Retinal pigment epithelial cell (primary cell): ENCODE results near the gene CCR3.
"Not testable (repeated sequence)": the region's sequence is repeated elsewhere in the genome, so short reads cannot be mapped to it uniquely, and the experiment has no call there.

ENCODE experiments used
- DNase-seq: peaks from one replicate; pipeline ENCODE4 v3.0.0-alpha.2; 2010; ENCODE audit warnings: low read depth
- H3K4me3 ChIP-seq: 2 replicates; pipeline ENCODE4 v1.5.1; 2011; ENCODE audit warnings: mild to moderate bottlenecking, low read length, control low read depth, moderate library complexity
- CTCF ChIP-seq: conservative IDR thresholded peaks from 2 replicates; pipeline ENCODE4 v1.5.1; 2011; ENCODE audit warnings: low read depth, low read length, control low read depth, inconsistent platforms

Gene CCR3

GRCh38 chr3:46202535-46202934 is 39.7 kb upstream of the CCR3 start:
- H3K4me3 ChIP-seq: no peak overlapping the region
- DNase-seq: no peak
- no peak for TF ChIP-seq CTCF

DNA sequence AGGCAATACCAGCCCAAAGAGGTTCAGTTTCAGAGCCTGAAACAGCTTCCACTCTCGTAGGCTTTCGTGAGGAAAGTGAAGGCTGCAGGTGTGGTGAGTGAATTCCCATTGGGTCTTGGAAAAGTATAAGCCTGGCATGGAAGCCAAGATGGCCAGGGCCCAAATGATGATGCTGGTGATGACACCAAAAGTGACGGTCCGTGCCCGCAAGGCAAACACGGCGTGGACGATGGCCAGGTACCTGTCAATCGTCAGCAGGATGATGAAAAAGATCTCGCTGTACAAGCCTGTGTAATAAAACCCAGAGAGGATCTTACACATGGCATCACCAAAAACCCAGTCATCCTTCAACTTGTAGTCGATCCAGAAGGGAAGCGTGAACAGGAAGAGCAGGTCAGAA is 38.6 kb upstream of the CCR3 start:
- no peak for TF ChIP-seq CTCF
- no peak for DNase-seq
- no peak overlapping the region for H3K4me3 ChIP-seq

DNA sequence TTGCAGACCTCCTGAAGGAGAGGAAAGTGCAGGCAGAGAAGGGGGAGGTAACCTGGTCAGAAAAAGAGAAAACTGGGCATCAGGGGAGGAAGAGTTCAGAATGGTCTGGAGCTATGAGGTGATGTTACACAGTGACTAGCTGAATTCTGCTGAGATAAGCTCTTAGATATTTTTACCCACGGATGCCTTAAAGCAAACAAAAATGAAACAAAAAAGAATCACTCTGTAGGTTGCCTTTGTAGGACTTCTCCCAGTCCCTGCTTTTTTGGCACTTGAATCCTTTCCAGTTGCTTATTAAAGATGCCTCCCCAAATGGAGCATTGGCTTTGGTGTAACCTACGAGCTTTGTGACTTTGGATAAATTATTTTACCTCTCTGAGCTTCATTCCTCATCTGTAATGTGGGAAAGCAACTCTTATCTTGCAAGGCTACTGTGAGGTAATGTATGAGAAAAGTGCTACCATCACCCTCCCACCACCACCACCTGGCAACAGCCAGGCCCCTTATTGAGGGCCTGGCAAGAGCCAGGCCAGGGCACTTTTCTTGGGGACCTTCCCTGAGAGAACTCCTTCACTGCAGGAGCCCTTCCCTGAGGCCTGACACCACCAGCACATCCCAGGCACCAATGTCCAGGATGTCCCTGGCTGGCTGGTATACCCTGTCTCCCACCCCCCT is 36.8 kb upstream of the CCR3 start:
- no peak overlapping the region for H3K4me3 ChIP-seq
- no peak for TF ChIP-seq CTCF
- DNase-seq: no peak

GRCh38 chr3:46206282-46207015 is 35.8 kb upstream of the CCR3 start:
- no peak overlapping the region for H3K4me3 ChIP-seq
- DNase-seq: no peak
- no peak for TF ChIP-seq CTCF

DNA sequence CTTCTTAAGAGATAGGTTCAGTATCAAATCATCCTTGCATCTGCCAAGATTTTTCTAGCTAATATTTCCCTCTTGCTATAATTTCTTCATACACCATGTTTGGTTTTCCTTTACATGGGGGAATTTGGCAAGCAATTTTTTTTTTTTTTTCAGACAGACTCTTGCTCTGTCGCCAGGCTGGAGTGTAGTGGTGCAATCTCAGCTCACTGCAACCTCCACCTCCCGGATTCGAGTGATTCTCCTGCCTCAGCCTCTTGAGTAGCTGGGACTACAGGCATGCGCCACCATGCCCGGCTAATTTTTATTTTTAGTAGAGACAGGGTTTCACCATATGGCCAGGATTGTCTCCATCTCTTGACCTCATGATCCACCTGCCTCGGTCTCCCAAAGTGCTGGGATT is 34.7 kb upstream of the CCR3 start:
- DNase-seq, H3K4me3 ChIP-seq: not testable (repeated sequence)

DNA sequence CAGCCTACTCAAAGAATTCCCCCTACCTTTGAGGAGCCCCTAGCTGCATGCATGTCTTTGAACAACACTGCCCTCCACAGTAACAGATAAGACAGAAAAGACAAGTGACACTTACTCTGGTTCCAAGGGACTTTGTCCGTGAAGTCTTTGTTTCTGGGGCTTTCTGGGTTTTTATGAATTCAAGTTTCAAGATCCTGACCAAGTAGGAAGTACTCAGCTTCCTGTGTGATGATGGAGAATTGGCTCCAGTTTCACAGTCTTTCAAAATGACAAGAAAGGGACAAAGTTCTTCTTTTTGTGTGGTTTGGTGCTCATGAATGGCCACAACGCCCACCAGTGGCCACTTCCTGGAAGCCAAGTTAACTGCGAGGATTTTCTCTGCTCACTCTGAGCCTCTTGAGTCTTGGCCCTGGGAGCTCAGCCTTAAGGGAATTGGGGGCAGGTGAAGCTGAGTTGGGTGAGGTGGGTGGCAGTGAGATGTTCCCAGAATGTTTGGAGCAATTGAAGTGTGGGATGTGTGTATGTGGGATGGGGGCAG is 34.0 kb upstream of the CCR3 start, which contains the start of gene CCR1:
Gene CCR1 (minus strand): TSS at position 147 of the 538 bp plus-strand sequence. CDS start 4,000 bp downstream, outside the sequence.
- peak; percentile 89 for TF ChIP-seq CTCF
- DNase-seq: no peak
- no peak within 1 kb of the TSS for H3K4me3 ChIP-seq

DNA sequence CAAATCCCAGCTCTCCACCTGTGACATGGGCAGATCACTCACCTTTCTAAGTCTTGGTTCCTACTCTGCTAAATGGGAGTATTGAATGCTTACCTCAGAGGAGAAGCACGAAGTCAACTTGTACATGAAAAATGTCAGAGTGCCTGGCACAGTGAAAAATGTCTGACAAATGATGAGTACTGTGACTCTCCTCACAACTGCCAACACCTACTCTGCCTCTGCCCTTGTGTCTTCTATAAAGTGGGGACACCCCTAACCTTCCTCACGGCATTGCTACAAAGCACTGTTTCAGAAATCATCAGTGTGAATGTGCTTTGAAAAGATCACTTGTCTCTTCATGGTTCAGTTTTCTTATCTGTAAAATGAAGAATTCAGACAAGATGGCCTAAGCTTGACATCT is 33.2 kb upstream of the CCR3 start:
- no peak for DNase-seq
- no peak overlapping the region for H3K4me3 ChIP-seq
- TF ChIP-seq CTCF: no peak
